ENCODE measurements around the gene STON1. TPM values are rescaled to one million over a fixed set of nuclear protein-coding genes. Genes with fewer than 3 reads are reported as not detected.

Gene STON1
- total and polyA plus RNA-seq, 2 of the 8 experiments (the other 6 are each of a cell fraction or from before 2014, with no cell fraction given) = 5.0 to 10.1 TPM

GRCh38 chr2:48515513-48515985, 14.4 kb upstream of the STON1 start:
- no peak overlapping the region for H3K4me2 ChIP-seq (ENCODE audit: insufficient read depth in 1 of 2, low read depth in 2 of 2, low read length in 2 of 2)
- no peak overlapping the region for H2AFZ ChIP-seq (ENCODE audit: low read length)
- DNase-seq (ENCODE audit: low read depth in 1 of 2, low spot score in 2 of 2) = no peak
- H3K23me2 ChIP-seq (ENCODE audit: low read depth, low read length) = no peaks in the 10 kb centered on the region
- H3K14ac ChIP-seq (ENCODE audit: insufficient read length) = no peak overlapping the region
- no peaks in the 10 kb centered on the region; a peak in 1 of 7 replicates for H3K4me1 ChIP-seq (replicated peaks in 1 of 4; ENCODE audit: control insufficient read depth in 3 of 4, insufficient read depth in 4 of 4, low read length in 3 of 4)
- WGBS, 2 experiments (ENCODE audit: extremely low coverage in 1 of 2, insufficient coverage in 1 of 2, insufficient read length in 1 of 2, insufficient replicate concordance in 2 of 2, low coverage in 1 of 2, low lambda C conversion rate in 2 of 2, missing lambda C conversion rate in 1 of 2) = 99% methylated on average over 6 of the region's 6 CpGs; no CpG with 5 or more reads in 1 of the 2 experiments
- FAIRE-seq = no peak
- H3K27me3 ChIP-seq (replicated peaks in 1 of 4; ENCODE audit: control insufficient read depth in 3 of 4, extremely low read depth in 1 of 4, insufficient read depth in 3 of 4, low read length in 3 of 4) = no peaks in the 10 kb centered on the region
- no peak overlapping the region for H2BK120ac ChIP-seq (replicated peaks; ENCODE audit: low read depth, low read length)
- H3K9ac ChIP-seq (replicated peaks in 1 of 4; ENCODE audit: extremely low read depth in 1 of 4, low read depth in 3 of 4, low read length in 3 of 4) = no peak overlapping the region
- TF ChIP-seq BACH1 (IDR thresholded peaks at IDR 0.05; ENCODE audit: low read length) = no peak
- TF ChIP-seq BRCA1 (IDR thresholded peaks at IDR 0.05; ENCODE audit: low read depth, low read length) = no peak
- TF ChIP-seq NRF1 (IDR thresholded peaks at IDR 0.05; ENCODE audit: low read depth, low read length) = no peak
- TF ChIP-seq MAX (IDR thresholded peaks at IDR 0.05) = no peak
- no peak for TF ChIP-seq NANOG (IDR thresholded peaks at IDR 0.05; ENCODE audit: insufficient read depth, low read depth, low read length, poor library complexity, severe bottlenecking)
- TF ChIP-seq CEBPB (IDR thresholded peaks at IDR 0.05; ENCODE audit: low read depth, low read length) = no peak
- TF ChIP-seq RXRA (IDR thresholded peaks at IDR 0.05; ENCODE audit: insufficient read depth, low read depth, low read length) = no peak
- TF ChIP-seq SUZ12 (IDR thresholded peaks at IDR 0.05; ENCODE audit: low read length) = no peak
- TF ChIP-seq YY1 (IDR thresholded peaks at IDR 0.05; ENCODE audit: low read depth, low read length) = no peak
- TF ChIP-seq TCF12 (IDR thresholded peaks at IDR 0.05; ENCODE audit: low read depth, low read length) = no peak
- no peak for TF ChIP-seq SIX5 (IDR thresholded peaks at IDR 0.05; ENCODE audit: low read depth, low read length)
- H2AK5ac ChIP-seq (ENCODE audit: low read depth, low read length) = no peak overlapping the region
- no peak overlapping the region for H3K18ac ChIP-seq (ENCODE audit: extremely low read depth, low read length)
- no peak overlapping the region for H3K4ac ChIP-seq (replicated peaks; ENCODE audit: insufficient read length, low read depth, low read length)
- no peak overlapping the region for H3K23ac ChIP-seq (ENCODE audit: insufficient read length)
- no peaks in the 10 kb centered on the region for H4K20me1 ChIP-seq (replicated peaks in 1 of 2; ENCODE audit: control insufficient read depth in 1 of 2, insufficient read depth in 2 of 2, low read length in 2 of 2)
- H3K79me1 ChIP-seq (ENCODE audit: low read depth, low read length) = no peaks in the 10 kb centered on the region
- no peaks in the 10 kb centered on the region for H3K79me2 ChIP-seq (ENCODE audit: control insufficient read depth in 1 of 2, insufficient read depth in 2 of 2, low read length in 2 of 2)
- H2BK20ac ChIP-seq (ENCODE audit: low read length) = no peak overlapping the region
- H3K36me3 ChIP-seq (ENCODE audit: control insufficient read depth in 2 of 4, insufficient read depth in 4 of 4, low read length in 3 of 4) = peaks cover 2 to 34% (median 4%) of the 10 kb centered on the region in 4 experiments; a peak in 5 of 8 replicates
- H3K9me3 ChIP-seq (ENCODE audit: insufficient read depth in 2 of 2, low read depth in 1 of 2, low read length in 1 of 2) = no peaks in the 10 kb centered on the region
- H4K8ac ChIP-seq (ENCODE audit: extremely low read depth, insufficient read depth, low read length) = no peak overlapping the region
- ChIA-PET CTCF (ENCODE audit: partially characterized antibody) (interaction anchor here (1.1 kb wide), 1 partner anchor 14 kb away, joined by 3 read pairs; no protein-coding TSS in a partner anchor), POLR2A (ENCODE audit: partially characterized antibody) (interaction anchor here (1.0 kb wide), 1 partner anchor 26 kb away, joined by 3 read pairs; no protein-coding TSS in a partner anchor)
- H2BK12ac ChIP-seq (ENCODE audit: low read depth, low read length) = no peak overlapping the region
- H4K91ac ChIP-seq (replicated peaks; ENCODE audit: insufficient read length, low read length) = no peak overlapping the region
- no peak overlapping the region for H3K4me3 ChIP-seq (ENCODE audit: extremely low read depth in 1 of 4, insufficient read depth in 2 of 4, low read depth in 3 of 4, low read length in 4 of 4)
- no peak overlapping the region for H2BK5ac ChIP-seq (ENCODE audit: low read depth, low read length)
- H3K27ac ChIP-seq (ENCODE audit: low read depth, low read length) = no peak overlapping the region
- H4K5ac ChIP-seq (ENCODE audit: insufficient read length, low read depth, low read length) = no peak overlapping the region
- no peak overlapping the region for H3K56ac ChIP-seq (replicated peaks; ENCODE audit: insufficient read length, low read depth, low read length)
- no peak overlapping the region for H2BK15ac ChIP-seq (ENCODE audit: low read length)
